Right ventricle myocardium inferior (tissue), 1 donor: ENCODE results near the gene STAP2. TPM values are rescaled to one million over a fixed set of nuclear protein-coding genes. Genes with fewer than 3 reads are reported as not detected.
"Not testable (repeated sequence)": the region's sequence is repeated elsewhere in the genome, so short reads cannot be mapped to it uniquely, and the experiment has no call there.

ENCODE experiments used
- ATAC-seq: fragments of 200-7000 bp; cut with Tn5 transposase; one replicate; pipeline ENCODE4 v1.9.1; 2020; ENCODE audit warnings: mild to moderate bottlenecking, moderate library complexity
- DNase-seq: peaks from one replicate; pipeline ENCODE4 v3.0.0; 2021; ENCODE audit errors: missing footprints
- intact Hi-C: fragments of 100-400 bp; cut with DNase I; formaldehyde crosslinking; loops from one replicate; pipeline ENCODE4 v1.11.0; 2022
- total RNA-seq: library from RNA; stranded (reverse); fragmentation: NEBNext Ultra II Directional; extraction: Animal tissue kit (Norgen Biotek cat#: 25700); gene quantifications from one replicate; pipeline ENCODE4 v1.2.1, GENCODE V29; 2021
- donor health status: DM: no; HTN: yes; CAD: no; lungs with severe emphysema.

STAP2 gene
- total RNA-seq, 1 donor from 2014 or later, result 4.3 TPM

GRCh38 chr19:4361152-4362046 lies 22.8 kb upstream of the STAP2 start:
- intact Hi-C loops, result no loop called here
- ATAC-seq (no peak), DNase-seq (no peak)

- intact Hi-C loops, result no loop called here
- DNase-seq (no peak), ATAC-seq (no peak)
Observed at GRCh38 chr19:4360641-4361151, 22.1 kb upstream of the STAP2 start.

- DNase-seq (no peak), ATAC-seq (no peak)
- intact Hi-C loops, result no loop called here
Observed at GRCh38 chr19:4360081-4360569, 21.5 kb upstream of the STAP2 start.

GRCh38 chr19:4359627-4360000 lies 21.0 kb upstream of the STAP2 start:
- DNase-seq (no peak), ATAC-seq (no peak)
- intact Hi-C loops, result no loop called here

- intact Hi-C loops, result no loop called here
- DNase-seq (no peak), ATAC-seq (no peak)
Observed at GRCh38 chr19:4358709-4359626, 20.3 kb upstream of the STAP2 start.

- no peak for DNase-seq
- intact Hi-C loops, result no loop called here
- no peak for ATAC-seq
Observed at GRCh38 chr19:4357921-4358326, 19.3 kb upstream of the STAP2 start.

GRCh38 chr19:4357095-4357797 lies 18.6 kb upstream of the STAP2 start:
- ATAC-seq (no peak), DNase-seq (no peak)
- intact Hi-C loops, result no loop called here

- ATAC-seq (no peak), DNase-seq (no peak)
- intact Hi-C loops, result loop anchor here (5.0 kb wide), 1 partner anchor 88 kb away; no protein-coding TSS in a partner anchor
Observed at GRCh38 chr19:4354897-4355296, 16.3 kb upstream of the STAP2 start.

- ATAC-seq (no peak), DNase-seq (no peak)
- intact Hi-C loops, result loop anchor here (5.0 kb wide), 1 partner anchor 87 kb away; no protein-coding TSS in a partner anchor
Observed at GRCh38 chr19:4354282-4354681, 15.7 kb upstream of the STAP2 start.

GRCh38 chr19:4352701-4353121 lies 14.1 kb upstream of the STAP2 start:
- ATAC-seq, result peak; percentile 40
- intact Hi-C loops, result loop anchor here (5.0 kb wide), 1 partner anchor 85 kb away; no protein-coding TSS in a partner anchor

GRCh38 chr19:4350726-4351125 lies 12.1 kb upstream of the STAP2 start:
- DNase-seq (no peak), ATAC-seq (no peak)
- intact Hi-C loops, result loop anchor here (5.0 kb wide), 1 partner anchor 83 kb away; no protein-coding TSS in a partner anchor

More at GRCh38 chr19:4352701-4353121, 14.1 kb upstream of the STAP2 start:
- no peak for DNase-seq

GRCh38 chr19:4350111-4350510 lies 11.5 kb upstream of the STAP2 start:
- ATAC-seq, result no peak
- intact Hi-C loops, result loop anchor here (5.0 kb wide), 1 partner anchor 83 kb away; no protein-coding TSS in a partner anchor

GRCh38 chr19:4349225-4349624 lies 10.6 kb upstream of the STAP2 start:
- DNase-seq, intact Hi-C loops, ATAC-seq: not testable (repeated sequence)

More at GRCh38 chr19:4350111-4350510, 11.5 kb upstream of the STAP2 start:
- no peak for DNase-seq

GRCh38 chr19:4347521-4347920 lies 8.9 kb upstream of the STAP2 start:
- DNase-seq (no peak), ATAC-seq (no peak)
- intact Hi-C loops, result no loop called here

- intact Hi-C loops, result no loop called here
- no peak for ATAC-seq
- no peak for DNase-seq
Observed at GRCh38 chr19:4346020-4346383, 7.4 kb upstream of the STAP2 start.

- no peak for ATAC-seq
- DNase-seq, result peak; percentile 45
- intact Hi-C loops, result no loop called here
Observed at GRCh38 chr19:4345342-4346019, 6.9 kb upstream of the STAP2 start.

- intact Hi-C loops, result loop anchor here (1.0 kb wide), 2 partner anchors 15 to 57 kb away; partner anchors contain the start of gene SH3GL1
- ATAC-seq (peak; percentile 91), DNase-seq (peak; percentile 97)
Observed at GRCh38 chr19:4343370-4344307, 5.0 kb upstream of the STAP2 start, which contains the start of gene MPND. MPND (plus strand) TSS chr19:4343562; CDS start chr19:4343594, 32 bp downstream.
